SU-DHL-6 (cell line): ENCODE data around the gene TMEM106C.

Experiments
- H2AFZ ChIP-seq: fragments of 200-600 bp; sonication (generic); 2 replicates; pipeline ENCODE4 v1.6.1; 2014; ENCODE audit warnings: low read depth, mild to moderate bottlenecking, moderate library complexity, mixed read lengths, antibody characterized with exemption, low read length; ENCODE audit not compliant: severe bottlenecking
- H3F3A ChIP-seq: fragments of 200-600 bp; shearing (Covaris generic); 2 replicates; pipeline ENCODE4 v1.6.0; 2016; ENCODE audit warnings: antibody characterized with exemption, mild to moderate bottlenecking; ENCODE audit not compliant: insufficient read depth
- H3K27ac ChIP-seq: fragments of 200-600 bp; sonication (generic); 2 replicates; pipeline ENCODE4 v1.5.1; 2016; ENCODE audit warnings: low read depth, mild to moderate bottlenecking, low read length, moderate library complexity, mixed read lengths
- H3K27me3 ChIP-seq: fragments of 200-600 bp; sonication (generic), shearing (Covaris generic); 2 replicates; pipeline ENCODE4 v1.6.0; 2014; ENCODE audit warnings: mild to moderate bottlenecking, low read length
- H3K36me3 ChIP-seq: fragments of 200-600 bp; sonication (generic); 2 replicates; pipeline ENCODE4 v1.6.1; 2014; ENCODE audit warnings: mild to moderate bottlenecking, low read length, mixed read lengths
- H3K4me2 ChIP-seq: fragments of 300-600, 200-600 bp; shearing (Covaris generic), sonication (generic); 2 replicates; pipeline ENCODE4 v1.6.0; 2014; ENCODE audit warnings: low read length, low read depth, mild to moderate bottlenecking; ENCODE audit not compliant: poor library complexity, severe bottlenecking
- H3K4me3 ChIP-seq: fragments of 200-600 bp; sonication (generic); 2 replicates; pipeline ENCODE4 v1.5.1; 2014; ENCODE audit warnings: antibody characterized with exemption, low read length, mild to moderate bottlenecking, mixed read lengths; ENCODE audit not compliant: insufficient read depth, poor library complexity, severe bottlenecking
- H3K79me2 ChIP-seq: fragments of 200-600 bp; sonication (generic); 2 replicates; pipeline ENCODE4 v1.6.1; 2014; ENCODE audit warnings: mild to moderate bottlenecking, low read length, moderate library complexity; ENCODE audit not compliant: insufficient read depth
- H3K9ac ChIP-seq: fragments of 200-600 bp; sonication (generic); 2 replicates; pipeline ENCODE4 v1.7.0; 2014; ENCODE audit warnings: mild to moderate bottlenecking, low read length
- H3K9me2 ChIP-seq: fragments of 200-600 bp; sonication (generic); replicated peaks from 2 replicates; pipeline ENCODE4 v1.6.1; 2014; ENCODE audit warnings: low read length; ENCODE audit not compliant: insufficient read depth
- H3K9me3 ChIP-seq: fragments of 200-600 bp; sonication (generic); 2 replicates; pipeline ENCODE4 v1.6.1; 2014; ENCODE audit warnings: low read length, mixed read lengths; ENCODE audit not compliant: insufficient read depth
- H4K20me1 ChIP-seq: fragments of 200-600 bp; sonication (generic); 2 replicates; pipeline ENCODE4 v1.6.1; 2014; ENCODE audit warnings: low read depth, mild to moderate bottlenecking, antibody characterized with exemption, low read length, moderate library complexity, mixed read lengths
- CTCF ChIP-seq: fragments of 200-600 bp; sonication (generic); IDR thresholded peaks from one replicate; pipeline ENCODE4 v1.5.1; 2017; ENCODE audit warnings: antibody characterized with exemption, mild to moderate bottlenecking, low read length, moderate library complexity; ENCODE audit not compliant: insufficient read depth, poor library complexity, severe bottlenecking
- EZH2phosphoT487 ChIP-seq: fragments of 200-600 bp; sonication (generic), shearing (Covaris generic); conservative IDR thresholded peaks from 2 replicates; pipeline ENCODE4 v1.6.1; 2018; ENCODE audit warnings: mild to moderate bottlenecking, antibody characterized with exemption, low read length, moderate library complexity, mixed read lengths

The TMEM106C gene

GRCh38 chr12:47945341-47945728, 18.1 kb upstream of the TMEM106C start:
- Histone ChIP-seq H3F3A (no peaks in the 10 kb centered on the region), H3K4me3 (no peak overlapping the region), H3K27me3 (no peaks in the 10 kb centered on the region; the same call in 1 of the 2 replicates), H3K36me3 (no peaks in the 10 kb centered on the region), H3K9me3 (no peaks in the 10 kb centered on the region), H3K79me2 (no peaks in the 10 kb centered on the region), H3K9ac (no peak overlapping the region), H3K27ac (no peak overlapping the region), H2AFZ (no peak overlapping the region), H4K20me1 (no peaks in the 10 kb centered on the region), H3K4me2 (no peak overlapping the region), H3K9me2 (no peaks in the 10 kb centered on the region)
- TF ChIP-seq CTCF (no peak), EZH2phosphoT487 (no peak)

- no peaks in the 10 kb centered on the region for H3K9me2 ChIP-seq
- H3K27me3 ChIP-seq = no peaks in the 10 kb centered on the region; the same call in 1 of the 2 replicates
- no peak overlapping the region for H3K4me3 ChIP-seq
- H3K79me2 ChIP-seq = no peaks in the 10 kb centered on the region
- H3F3A ChIP-seq = no peaks in the 10 kb centered on the region
- no peak overlapping the region for H3K9ac ChIP-seq
- H3K4me2 ChIP-seq = no peak overlapping the region
- H3K27ac ChIP-seq = no peak overlapping the region
- no peak overlapping the region for H2AFZ ChIP-seq
- H3K9me3 ChIP-seq = no peaks in the 10 kb centered on the region
- TF ChIP-seq CTCF = no peak
- no peak for TF ChIP-seq EZH2phosphoT487
- H3K36me3 ChIP-seq = no peaks in the 10 kb centered on the region
- no peaks in the 10 kb centered on the region for H4K20me1 ChIP-seq
These were observed 16.7 kb upstream of the TMEM106C start for GRCh38 chr12:47946413-47947323.

- Histone ChIP-seq H3K27ac (no peak overlapping the region), H3K4me3 (no peak overlapping the region), H3K79me2 (no peaks in the 10 kb centered on the region), H2AFZ (no peak overlapping the region), H3K27me3 (no peaks in the 10 kb centered on the region; the same call in 1 of the 2 replicates), H3K9ac (no peak overlapping the region), H3K36me3 (no peaks in the 10 kb centered on the region), H3F3A (no peaks in the 10 kb centered on the region), H3K4me2 (no peak overlapping the region), H3K9me3 (no peaks in the 10 kb centered on the region), H4K20me1 (no peaks in the 10 kb centered on the region), H3K9me2 (no peaks in the 10 kb centered on the region)
- TF ChIP-seq EZH2phosphoT487 (no peak), CTCF (no peak)
These were observed 16.1 kb upstream of the TMEM106C start for GRCh38 chr12:47947341-47947740.
